ENCODE results near the gene PRKAB2.
"Not testable (repeated sequence)": the region's sequence is repeated elsewhere in the genome, so short reads cannot be mapped to it uniquely, and the experiment has no call there.

PRKAB2 gene

GRCh38 chr1:147172168-147173016 lies at the start of gene PRKAB2:
PRKAB2 (minus strand) TSS chr1:147172470; CDS start chr1:147172144, 326 bp downstream.
- DNase-seq, result peak; percentile 98

- no peak for DNase-seq
Observed at GRCh38 chr1:147218606-147219005, 46.3 kb upstream of the PRKAB2 start.

GRCh38 chr1:147217141-147217540 lies 44.9 kb upstream of the PRKAB2 start:
- DNase-seq, result no peak

GRCh38 chr1:147216124-147216523 lies 43.9 kb upstream of the PRKAB2 start:
- no peak for DNase-seq

- no peak for DNase-seq
Observed at GRCh38 chr1:147215540-147215916, 43.3 kb upstream of the PRKAB2 start.

- DNase-seq, result no peak
Observed at GRCh38 chr1:147214842-147215539, 42.7 kb upstream of the PRKAB2 start.

- no peak for DNase-seq
Observed at GRCh38 chr1:147214325-147214724, 42.1 kb upstream of the PRKAB2 start.

- DNase-seq, result no peak
Observed at GRCh38 chr1:147213271-147213670, 41.0 kb upstream of the PRKAB2 start.

GRCh38 chr1:147211577-147211976 lies 39.3 kb upstream of the PRKAB2 start:
- DNase-seq, result no peak

- DNase-seq, result no peak
Observed at GRCh38 chr1:147210987-147211386, 38.7 kb upstream of the PRKAB2 start.

- no peak for DNase-seq
Observed at GRCh38 chr1:147209825-147210821, 37.9 kb upstream of the PRKAB2 start.

GRCh38 chr1:147208619-147209018 lies 36.3 kb upstream of the PRKAB2 start:
- no peak for DNase-seq

- DNase-seq, result no peak
Observed at GRCh38 chr1:147207192-147207591, 34.9 kb upstream of the PRKAB2 start.

GRCh38 chr1:147204080-147204479 lies 31.8 kb upstream of the PRKAB2 start:
- no peak for DNase-seq

- no peak for DNase-seq
Observed at GRCh38 chr1:147202576-147202975, 30.3 kb upstream of the PRKAB2 start.

GRCh38 chr1:147201786-147202185 lies 29.5 kb upstream of the PRKAB2 start:
- DNase-seq, result no peak

- no peak for DNase-seq
Observed at GRCh38 chr1:147201276-147201675, 29.0 kb upstream of the PRKAB2 start.

GRCh38 chr1:147197324-147197723 lies 25.1 kb upstream of the PRKAB2 start:
- not testable (repeated sequence) for DNase-seq

- DNase-seq, result no peak
Observed at GRCh38 chr1:147189514-147189913, 17.2 kb upstream of the PRKAB2 start.

GRCh38 chr1:147185432-147185831 lies 13.2 kb upstream of the PRKAB2 start:
- DNase-seq, result no peak

GRCh38 chr1:147177611-147178380 lies 5.5 kb upstream of the PRKAB2 start:
- no peak for DNase-seq

Measured in islet precursor cell (in vitro differentiated cells).